ENCODE measurements around the gene CNTN1.

CNTN1 gene

GRCh38 chr12:41106315-41106714 lies 414.1 kb downstream of the CNTN1 start:
- no peak for DNase-seq

- DNase-seq = peak in 5 of 51 donors; percentile 1 to 9 (median 2)
Measured at GRCh38 chr12:41108032-41108431, 415.8 kb downstream of the CNTN1 start.

DNA sequence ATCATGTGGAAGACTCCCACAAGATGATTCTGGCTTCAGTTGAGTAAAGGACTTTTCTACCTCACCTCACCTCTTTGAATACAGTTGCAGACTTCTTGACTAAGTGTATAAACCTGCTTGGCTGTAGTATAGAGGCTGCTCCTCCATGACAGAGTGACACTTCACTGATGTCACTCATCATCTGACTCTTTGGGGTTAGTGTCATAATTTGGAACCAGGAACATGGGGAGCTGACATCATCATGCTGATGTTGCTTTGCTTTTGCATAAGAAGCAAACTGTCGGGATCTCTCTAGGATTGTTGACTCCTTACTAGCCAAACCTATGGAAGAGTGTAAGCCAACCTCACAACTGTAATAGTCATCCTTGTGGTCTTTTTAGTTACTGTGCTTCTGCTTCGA lies 420.7 kb downstream of the CNTN1 start:
- no peak for DNase-seq

- peak in 3 of 51 donors; percentile 0 to 1 (median 0) for DNase-seq
Measured at GRCh38 chr12:41120211-41120610, 428.0 kb downstream of the CNTN1 start.

GRCh38 chr12:41121374-41121773 lies 429.1 kb downstream of the CNTN1 start:
- no peak for DNase-seq
